WTC11 (cell line): ENCODE results near the gene AMMECR1L. TPM values are rescaled to one million over a fixed set of nuclear protein-coding genes. Genes with fewer than 3 reads are reported as not detected.
"Not testable (repeated sequence)": the region's sequence is repeated elsewhere in the genome, so short reads cannot be mapped to it uniquely, and the experiment has no call there.

Source experiments
- ATAC-seq: fragments of 200-7000 bp; cut with Tn5 transposase; 2 replicates; pipeline ENCODE4 v1.10.0; 2021; ENCODE audit warnings: mild to moderate bottlenecking, moderate library complexity
- CTCF ChIA-PET: fragments of 300-600 bp; sonication (Branson Sonifier 250); formaldehyde crosslinking; loops from one replicate; lab custom pipeline; 2021; ENCODE audit warnings: antibody characterized with exemption; lab: Charles Lee
- POLR2A ChIA-PET: fragments of 350-600 bp; sonication (Branson Sonifier 250); formaldehyde crosslinking; loops from one replicate; lab custom pipeline; 2021; ENCODE audit warnings: antibody characterized with exemption; lab: Charles Lee
- DNase-seq: peaks from one replicate; pipeline ENCODE4 v3.0.0; 2021; ENCODE audit warnings: low spot score
- H3K27ac Mint-ChIP-seq: 2 replicates; pipeline ENCODE4 v1.8.0; 2021; ENCODE audit warnings: mixed read lengths
- H3K27me3 Mint-ChIP-seq: 2 replicates; pipeline ENCODE4 v1.8.0; 2021; ENCODE audit warnings: low read depth, mild to moderate bottlenecking, moderate library complexity, mixed read lengths
- H3K36me3 Mint-ChIP-seq: 2 replicates; pipeline ENCODE4 v1.8.0; 2021; ENCODE audit warnings: mixed read lengths
- H3K4me1 Mint-ChIP-seq: 2 replicates; pipeline ENCODE4 v1.8.0; 2022; ENCODE audit warnings: mixed read lengths
- H3K4me3 Mint-ChIP-seq: 2 replicates; pipeline ENCODE4 v1.8.0; 2021; ENCODE audit warnings: mild to moderate bottlenecking, moderate library complexity, mixed read lengths
- H3K9me3 Mint-ChIP-seq: 2 replicates; pipeline ENCODE4 v1.8.0; 2021; ENCODE audit warnings: mixed read lengths
- AFF4 ChIP-seq: sonication (generic); formaldehyde crosslinking; IDR thresholded peaks from 2 replicates; pipeline ENCODE4 v1.8.1; 2023; ENCODE audit warnings: mild to moderate bottlenecking, missing genetic modification reagents, borderline replicate concordance
- ATF1 ChIP-seq: sonication (generic); formaldehyde crosslinking; IDR thresholded peaks from 2 replicates; pipeline ENCODE4 v1.8.1; 2023; ENCODE audit warnings: mild to moderate bottlenecking, moderate library complexity, missing genetic modification reagents
- ERG ChIP-seq: fragments of 250-450 bp; sonication (Bioruptor Pico); IDR thresholded peaks from 2 replicates; pipeline ENCODE4 v1.8.0; 2021; ENCODE audit warnings: mild to moderate bottlenecking
- FOXP1 ChIP-seq: sonication (generic); formaldehyde crosslinking; IDR thresholded peaks from 2 replicates; pipeline ENCODE4 v1.8.0; 2022; ENCODE audit warnings: missing genetic modification reagents, mild to moderate bottlenecking, moderate library complexity, borderline replicate concordance
- TEAD4 ChIP-seq: sonication (generic); formaldehyde crosslinking; IDR thresholded peaks from 2 replicates; pipeline ENCODE4 v1.8.0; 2022; ENCODE audit warnings: mild to moderate bottlenecking, missing genetic modification reagents
- ZNF263 ChIP-seq: sonication (generic); formaldehyde crosslinking; IDR thresholded peaks from 2 replicates; pipeline ENCODE4 v1.8.1; 2022; ENCODE audit warnings: low read depth, mild to moderate bottlenecking, moderate library complexity, missing genetic modification reagents
- ZNF423 ChIP-seq: fragments of 250-450 bp; sonication (Bioruptor Pico); IDR thresholded peaks from 2 replicates; pipeline ENCODE4 v2.1.2; 2022; ENCODE audit warnings: mild to moderate bottlenecking, moderate library complexity
- total RNA-seq: library from RNA; stranded (reverse); gene quantifications from 3 replicates; pipeline ENCODE4 v1.2.3, GENCODE V29; 2021

The AMMECR1L gene
- total RNA-seq, 1 experiment from 2014 or later: 17.9 TPM

- TF ChIP-seq ZNF423 (CRISPR knock-in tag): no peak
- TF ChIP-seq ATF1 (CRISPR knock-in tag): no peak
- TF ChIP-seq, all 79 proteins: peak for 0
These were observed 67.5 kb downstream of the AMMECR1L start (continued) for GRCh38 chr2:127818241-127818640.

- H3K4me3 Mint-ChIP-seq: no peak overlapping the region
- POLR2A ChIA-PET: interaction anchor here (0.6 kb wide), 1 partner anchor 43 kb away, joined by 7 read pairs; no protein-coding TSS in a partner anchor
These were observed 71.1 kb downstream of the AMMECR1L start for GRCh38 chr2:127814677-127815076.

GRCh38 chr2:127812441-127812840 lies 73.3 kb downstream of the AMMECR1L start:
- H3K4me1 Mint-ChIP-seq: peaks cover 29% of the 10 kb centered on the region
- H3K9me3 Mint-ChIP-seq, ATAC-seq, CTCF ChIA-PET, DNase-seq, H3K27me3 Mint-ChIP-seq, H3K27ac Mint-ChIP-seq, POLR2A ChIA-PET, H3K36me3 Mint-ChIP-seq, H3K4me3 Mint-ChIP-seq: not testable (repeated sequence)

More at GRCh38 chr2:127814677-127815076, 71.1 kb downstream of the AMMECR1L start:
- peaks cover 21% of the 10 kb centered on the region for H3K9me3 Mint-ChIP-seq
- no peak for ATAC-seq
- H3K27ac Mint-ChIP-seq: no peak overlapping the region
- DNase-seq: no peak
- CTCF ChIA-PET: no interaction called here
- H3K4me1 Mint-ChIP-seq: peaks cover 21% of the 10 kb centered on the region
- peaks cover 15% of the 10 kb centered on the region for H3K27me3 Mint-ChIP-seq
- H3K36me3 Mint-ChIP-seq: peaks cover 17% of the 10 kb centered on the region
- TF ChIP-seq ERG (CRISPR knock-in tag): no peak
- TF ChIP-seq TEAD4 (CRISPR knock-in tag): no peak
- no peak for TF ChIP-seq ATF1 (CRISPR knock-in tag)
- no peak for TF ChIP-seq FOXP1 (CRISPR knock-in tag)
- no peak for TF ChIP-seq ZNF263 (CRISPR knock-in tag)
- TF ChIP-seq AFF4 (CRISPR knock-in tag): no peak

Other genes with a start within 250 kb of the AMMECR1L start
- not detected in 3 replicates for gene GPR17, start 239.8 kb downstream of the AMMECR1L start, total RNA-seq
- gene LIMS2, start 210.4 kb downstream of the AMMECR1L start, total RNA-seq: 1.9 to 2.5 TPM (median 2.4 TPM) in 3 replicates
- 9.2 to 10.5 TPM (median 9.8 TPM) in 3 replicates for gene SFT2D3, start 184.5 kb downstream of the AMMECR1L start, total RNA-seq
- 64.7 to 67.1 TPM (median 67.0 TPM) in 3 replicates for gene WDR33, start 74.8 kb downstream of the AMMECR1L start, total RNA-seq
- 74.8 to 76.8 TPM (median 75.4 TPM) in 3 replicates for gene POLR2D, start 27.8 kb downstream of the AMMECR1L start, total RNA-seq
- 41.3 to 47.9 TPM (median 45.6 TPM) in 3 replicates for gene SAP130, start 142.1 kb upstream of the AMMECR1L start, total RNA-seq
- gene UGGT1, start 205.2 kb upstream of the AMMECR1L start, total RNA-seq: 43.3 to 57.9 TPM (median 50.1 TPM) in 3 replicates